ENCODE measurements around the gene RAB4A.

- TF ChIP-seq POLR2A (IDR thresholded peaks at IDR 0.05; ENCODE audit: low read length) (no peak), GATA1 (IDR thresholded peaks at IDR 0.05; ENCODE audit: low read depth, low read length) (no peak)
Measured at GRCh38 chr1:229268505-229268904, 2.4 kb upstream of the RAB4A start.

All from erythroblast (primary cell).